ENCODE data around the gene RCSD1. TPM values are rescaled to one million over a fixed set of nuclear protein-coding genes. Genes with fewer than 3 reads are reported as not detected.

Gene RCSD1
- total and polyA plus RNA-seq, 11 donors = 14.1 to 51.5 (median 29.6) TPM

DNA sequence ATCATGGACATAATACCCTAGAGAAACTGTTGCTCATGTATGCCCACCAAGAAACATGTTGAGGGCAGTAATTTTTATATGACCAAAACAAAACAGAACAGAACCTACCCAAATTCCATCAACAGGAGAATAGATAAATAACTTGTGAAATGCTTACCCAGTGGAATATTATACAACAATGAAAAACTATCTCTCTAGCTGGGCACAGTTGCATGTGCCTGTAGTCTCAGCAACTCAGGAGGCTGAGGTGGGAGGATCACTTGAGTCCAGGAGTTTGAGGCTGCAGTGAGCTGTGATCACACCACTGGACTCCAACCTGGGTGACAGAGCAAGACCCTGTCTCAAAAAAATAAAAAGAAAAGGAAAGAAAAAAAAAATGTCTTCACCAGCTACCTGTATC is 37.6 kb upstream of the RCSD1 start:
- intact Hi-C loops (cut with DNase I) = loop anchor here in 2 of 10 donors (5.0 to 10.0 kb wide), 2 partner anchors 100 to 212 kb away; no protein-coding TSS in a partner anchor
- H3K36me3 ChIP-seq = no peaks in the 10 kb centered on the region
- H3K27ac ChIP-seq = no peak overlapping the region
- DNase-seq (no peak), ATAC-seq (no peak)
- no peak for TF ChIP-seq POLR2A (IDR thresholded peaks at IDR 0.05)
- TF ChIP-seq, protein P1, sequence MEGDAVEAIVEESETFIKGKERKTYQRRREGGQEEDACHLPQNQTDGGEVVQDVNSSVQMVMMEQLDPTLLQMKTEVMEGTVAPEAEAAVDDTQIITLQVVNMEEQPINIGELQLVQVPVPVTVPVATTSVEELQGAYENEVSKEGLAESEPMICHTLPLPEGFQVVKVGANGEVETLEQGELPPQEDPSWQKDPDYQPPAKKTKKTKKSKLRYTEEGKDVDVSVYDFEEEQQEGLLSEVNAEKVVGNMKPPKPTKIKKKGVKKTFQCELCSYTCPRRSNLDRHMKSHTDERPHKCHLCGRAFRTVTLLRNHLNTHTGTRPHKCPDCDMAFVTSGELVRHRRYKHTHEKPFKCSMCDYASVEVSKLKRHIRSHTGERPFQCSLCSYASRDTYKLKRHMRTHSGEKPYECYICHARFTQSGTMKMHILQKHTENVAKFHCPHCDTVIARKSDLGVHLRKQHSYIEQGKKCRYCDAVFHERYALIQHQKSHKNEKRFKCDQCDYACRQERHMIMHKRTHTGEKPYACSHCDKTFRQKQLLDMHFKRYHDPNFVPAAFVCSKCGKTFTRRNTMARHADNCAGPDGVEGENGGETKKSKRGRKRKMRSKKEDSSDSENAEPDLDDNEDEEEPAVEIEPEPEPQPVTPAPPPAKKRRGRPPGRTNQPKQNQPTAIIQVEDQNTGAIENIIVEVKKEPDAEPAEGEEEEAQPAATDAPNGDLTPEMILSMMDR (IDR thresholded peaks at IDR 0.05) = no peak
- H3K27me3 ChIP-seq = no peaks in the 10 kb centered on the region
- no peaks in the 10 kb centered on the region for H3K9me3 ChIP-seq
- H3K4me3 ChIP-seq = no peak overlapping the region
- H3K4me1 ChIP-seq = peaks cover 0 to 12% (median 0%) of the 10 kb centered on the region in 12 donors

DNA sequence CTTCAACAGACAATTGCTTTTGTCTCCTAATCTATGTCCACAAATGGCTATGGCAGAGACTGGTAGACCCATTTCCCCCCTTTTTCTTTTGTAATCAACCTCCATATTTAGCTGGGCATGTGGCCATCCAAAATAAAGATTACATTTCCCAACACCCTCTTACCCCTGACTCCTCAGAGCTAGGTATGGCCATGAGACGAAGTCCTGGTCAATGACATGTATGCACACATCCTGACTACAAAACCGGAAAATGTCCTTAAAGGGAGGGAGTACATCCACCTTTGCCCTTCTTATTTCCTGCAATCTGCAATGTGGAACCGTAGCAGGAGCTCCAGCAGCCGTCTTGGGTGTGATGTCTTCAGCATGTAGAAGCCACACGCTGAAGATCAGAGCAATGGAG is 36.2 kb upstream of the RCSD1 start:
- no peaks in the 10 kb centered on the region for H3K9me3 ChIP-seq
- H3K4me1 ChIP-seq = peaks cover 0 to under 1% (median 0%) of the 10 kb centered on the region in 12 donors
- 67 to 73% (median 70%) methylated on average over 5 of the region's 5 CpGs for WGBS, 4 donors
- no peak overlapping the region for H3K4me3 ChIP-seq
- intact Hi-C loops (cut with DNase I) = loop anchor here in 2 of 10 donors (5.0 to 10.0 kb wide), 2 partner anchors 98 to 211 kb away; no protein-coding TSS in a partner anchor
- TF ChIP-seq, protein P1 (IDR thresholded peaks at IDR 0.05) = no peak
- TF ChIP-seq POLR2A (IDR thresholded peaks at IDR 0.05) = no peak
- no peak overlapping the region for H3K27ac ChIP-seq
- DNase-seq (no peak), ATAC-seq (no peak)
- no peaks in the 10 kb centered on the region for H3K27me3 ChIP-seq
- H3K36me3 ChIP-seq = no peaks in the 10 kb centered on the region

DNA sequence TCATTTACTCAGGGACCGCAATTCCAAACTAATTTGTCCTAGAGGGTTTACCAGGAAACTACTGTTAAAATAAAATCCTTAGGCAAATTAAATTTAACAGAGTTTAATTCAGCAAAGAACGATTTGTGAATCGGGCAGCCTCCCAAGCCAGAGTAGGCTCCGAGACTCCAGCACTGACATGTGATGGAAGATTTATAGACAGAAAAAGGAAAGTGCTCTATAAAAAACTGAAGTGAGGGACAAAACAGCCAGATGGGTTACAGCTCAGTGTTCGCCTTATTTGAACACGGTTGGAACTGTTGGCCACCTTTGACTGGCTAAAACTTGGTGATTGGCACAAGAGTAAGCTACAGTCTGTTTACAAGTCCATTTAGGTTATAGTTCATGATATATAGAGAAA is 35.2 kb upstream of the RCSD1 start:
- ATAC-seq (no peak), DNase-seq (no peak)
- Histone ChIP-seq H3K4me1 (peaks cover 0 to 3% (median 1%) of the 10 kb centered on the region in 12 donors), H3K27ac (no peak overlapping the region), H3K27me3 (no peaks in the 10 kb centered on the region), H3K9me3 (no peaks in the 10 kb centered on the region), H3K4me3 (no peak overlapping the region), H3K36me3 (no peaks in the 10 kb centered on the region)
- 80 to 85% (median 82%) methylated on average over 6 of the region's 6 CpGs for WGBS, 4 donors
- intact Hi-C loops (cut with DNase I) = loop anchor here in 2 of 10 donors (5.0 to 10.0 kb wide), 2 partner anchors 97 to 210 kb away; no protein-coding TSS in a partner anchor
- no peak for TF ChIP-seq POLR2A (IDR thresholded peaks at IDR 0.05)
- TF ChIP-seq, protein P1 (IDR thresholded peaks at IDR 0.05) = no peak

DNA sequence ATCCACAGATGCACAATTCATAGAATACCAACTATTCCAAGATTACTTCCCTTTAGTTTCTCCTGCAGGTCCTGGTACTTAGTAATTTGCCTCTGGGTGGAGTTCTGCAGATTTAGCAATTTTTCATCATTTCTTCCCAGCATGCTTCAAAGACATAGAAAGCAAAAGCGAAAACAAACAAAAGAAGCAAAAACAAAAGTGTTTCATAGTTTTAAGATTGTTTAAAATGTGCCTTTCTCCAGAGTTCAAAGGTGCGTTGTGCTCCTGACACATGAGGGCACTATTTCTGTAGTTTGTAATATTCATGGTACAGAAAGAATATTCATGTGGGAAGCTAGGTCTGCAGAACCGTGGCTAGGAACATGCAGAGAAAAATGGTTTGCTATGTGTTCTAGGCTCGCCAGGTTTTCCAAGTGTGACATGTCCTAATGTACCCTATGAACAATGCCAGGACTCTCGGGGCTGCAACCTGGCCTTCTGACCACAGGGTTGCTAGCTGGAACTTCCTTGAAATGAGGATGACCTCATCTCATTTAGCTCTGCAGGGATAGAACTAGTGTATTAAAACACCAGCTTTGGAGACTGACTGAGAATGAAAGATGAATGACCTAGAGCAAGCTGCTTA is 30.0 kb upstream of the RCSD1 start:
- H3K27ac ChIP-seq = peak overlapping the region in 6 of 12 donors; percentile 12 to 80 (median 52)
- no peaks in the 10 kb centered on the region for H3K36me3 ChIP-seq
- ATAC-seq (peak; percentile 83 to 86 (median 86)), DNase-seq (peak in 4 of 5 donors; percentile 41 to 57 (median 52))
- WGBS, 4 donors = 6 to 11% (median 9%) methylated on average over 5 of the region's 5 CpGs
- H3K9me3 ChIP-seq = no peaks in the 10 kb centered on the region
- no peaks in the 10 kb centered on the region for H3K27me3 ChIP-seq
- intact Hi-C loops (cut with DNase I) = loop anchor here (1.0 to 10.0 kb wide), 7 partner anchors 29 to 205 kb away; partner anchors contain the start of gene RCSD1 (in 1 of the 10)
- TF ChIP-seq POLR2A (IDR thresholded peaks at IDR 0.05) = no peak
- TF ChIP-seq, protein P1 (IDR thresholded peaks at IDR 0.05) = peak; percentile 44 to 85 (median 72)
- H3K4me1 ChIP-seq = peaks cover 15 to 41% (median 31%) of the 10 kb centered on the region in 12 donors
- H3K4me3 ChIP-seq = peak overlapping the region in 1 of 12 donors; percentile 23
